GM19372 (cell line): ENCODE results near the gene ARPC4.
"Not testable (repeated sequence)": the region's sequence is repeated elsewhere in the genome, so short reads cannot be mapped to it uniquely, and the experiment has no call there.

Experiments
- ATAC-seq: cut with Tn5 transposase; IDR thresholded peaks from one replicate; pipeline ENCODE4 v1.9.1; 2021; ENCODE audit warnings: mild to moderate bottlenecking, low read depth, moderate library complexity; ENCODE audit not compliant: unreplicated experiment

Gene ARPC4

DNA sequence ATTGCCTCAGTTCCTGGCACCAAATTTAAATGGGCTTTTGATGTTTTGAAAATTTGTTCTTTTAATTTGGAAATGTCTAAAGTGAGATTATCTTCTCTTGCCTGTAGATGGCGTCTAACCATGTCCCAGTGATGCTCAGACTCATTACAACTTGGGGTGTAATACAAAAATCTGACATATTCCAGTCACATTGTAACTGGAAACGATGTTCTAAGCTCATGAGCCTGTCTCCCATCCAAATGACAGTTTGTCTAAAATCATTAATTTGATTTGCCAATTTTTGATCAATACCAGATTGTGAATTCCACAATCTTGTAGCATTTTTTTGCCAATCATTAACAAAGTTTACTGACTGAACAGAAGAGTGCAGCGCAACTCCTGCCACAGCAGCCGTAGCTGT, 56.0 kb downstream of the ARPC4 start:
- ATAC-seq = not testable (repeated sequence)

DNA sequence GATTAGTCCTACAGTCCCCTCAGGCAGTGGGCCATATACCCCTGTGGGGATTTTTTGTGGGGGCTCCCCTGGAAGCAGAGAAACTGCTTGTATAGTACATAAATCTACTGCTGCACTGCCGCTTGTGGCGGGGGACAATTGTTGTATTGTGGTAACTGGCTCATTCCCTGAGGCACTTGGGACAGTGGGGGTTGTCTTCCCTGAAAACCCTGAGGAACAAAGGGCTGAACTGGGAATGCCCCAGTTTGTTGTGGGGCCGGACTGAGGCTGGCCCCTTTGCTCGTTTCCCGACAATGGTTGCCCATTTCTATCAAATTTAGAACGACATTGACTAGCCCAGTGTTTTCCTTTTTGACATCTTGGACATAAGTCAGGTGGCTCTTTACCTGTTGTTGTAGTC, 58.5 kb downstream of the ARPC4 start:
- not testable (repeated sequence) for ATAC-seq

DNA sequence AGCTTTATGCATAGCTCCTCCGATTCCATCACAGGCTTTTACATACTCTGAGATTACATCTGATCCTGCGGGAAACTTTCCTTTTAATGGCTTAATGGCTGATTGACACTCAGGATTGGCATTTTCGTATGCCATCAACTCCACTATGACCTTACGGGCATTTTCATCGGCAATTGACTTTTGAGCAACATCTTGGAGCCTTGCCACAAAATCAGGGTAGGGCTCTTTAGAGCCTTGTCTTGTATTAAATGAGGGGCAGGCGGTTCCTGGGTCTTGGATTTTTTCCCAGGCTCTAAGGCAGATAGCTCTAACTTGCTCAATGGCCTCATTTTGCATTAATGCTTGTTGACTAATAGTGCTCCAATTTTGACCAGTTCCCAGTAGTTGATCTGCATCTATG, 59.0 kb downstream of the ARPC4 start:
- ATAC-seq = not testable (repeated sequence)

DNA sequence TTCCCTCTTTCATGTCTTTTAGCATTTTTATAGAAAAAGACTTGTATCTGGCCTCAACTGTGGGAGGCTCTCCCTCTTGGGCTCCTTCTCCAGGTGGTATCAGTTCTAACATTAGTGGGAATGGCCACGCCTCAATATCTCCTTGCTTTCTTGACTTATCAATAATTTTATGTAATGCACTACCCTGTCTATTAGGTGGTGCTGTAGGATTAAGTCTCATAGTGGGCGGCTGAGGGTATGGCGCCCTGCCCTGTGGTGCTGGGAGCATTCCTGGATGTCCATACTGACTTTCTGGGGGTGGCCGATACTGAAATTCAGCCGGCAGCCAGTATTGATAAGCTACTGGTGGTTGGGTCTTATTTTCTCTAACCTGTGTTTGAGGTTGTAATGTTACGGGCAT, 59.6 kb downstream of the ARPC4 start:
- no peak for ATAC-seq

DNA sequence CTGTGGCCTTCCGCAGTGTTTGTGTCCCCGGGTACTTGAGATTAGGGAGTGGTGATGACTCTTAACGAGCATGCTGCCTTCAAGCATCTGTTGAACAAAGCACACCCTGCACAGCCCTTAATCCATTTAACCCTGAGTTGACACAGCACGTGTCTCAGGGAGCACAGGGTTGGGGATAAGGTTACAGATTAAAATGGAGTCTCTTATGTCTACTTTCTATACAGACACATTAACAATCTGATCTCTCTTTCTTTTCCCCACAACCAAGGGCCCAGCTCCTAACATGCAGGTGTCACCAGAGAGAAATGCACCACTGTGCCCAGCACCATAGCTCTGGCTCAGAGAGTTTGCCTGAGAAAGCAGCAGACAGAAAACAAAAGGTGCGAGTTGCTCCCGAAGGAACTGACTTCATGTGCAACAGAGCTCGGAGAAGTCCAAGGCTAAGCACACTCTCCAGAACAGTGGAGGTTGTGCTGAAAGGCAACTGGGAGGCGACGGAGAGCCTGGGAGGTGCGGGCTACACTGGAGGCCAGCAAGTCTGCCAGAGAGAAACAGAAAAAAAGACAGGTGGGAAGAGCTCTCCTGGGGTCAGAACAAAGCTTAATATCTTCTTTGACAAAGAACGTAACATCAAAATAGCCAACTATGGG, 61.5 kb downstream of the ARPC4 start:
- not testable (repeated sequence) for ATAC-seq

DNA sequence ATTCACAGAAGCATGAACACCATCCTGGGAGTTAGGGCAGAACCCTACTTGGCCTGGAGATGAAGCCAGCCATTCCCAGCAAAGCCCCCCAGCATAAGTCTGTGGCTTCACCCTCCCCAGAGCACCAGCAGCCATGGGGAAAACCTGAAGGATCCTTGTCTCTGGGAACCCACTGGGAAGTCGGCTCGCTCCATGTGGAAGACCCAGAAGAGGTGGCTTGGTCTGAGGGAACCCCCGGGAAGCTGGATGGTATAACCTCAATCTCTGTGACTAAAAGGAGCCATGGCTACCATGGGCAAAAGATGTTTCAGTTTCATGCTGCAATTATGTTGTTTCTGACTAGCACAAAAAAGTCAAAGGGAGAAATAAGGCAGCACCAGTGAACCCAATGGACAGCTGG, 62.7 kb downstream of the ARPC4 start:
- no peak for ATAC-seq
